ENCODE measurements around the gene ITPR2. TPM values are rescaled to one million over a fixed set of nuclear protein-coding genes. Genes with fewer than 3 reads are reported as not detected.
"Not testable (repeated sequence)": the region's sequence is repeated elsewhere in the genome, so short reads cannot be mapped to it uniquely, and the experiment has no call there.

The ITPR2 gene
- total RNA-seq, 2 experiments from 2014 or later: 33.5 to 34.6 TPM

DNA sequence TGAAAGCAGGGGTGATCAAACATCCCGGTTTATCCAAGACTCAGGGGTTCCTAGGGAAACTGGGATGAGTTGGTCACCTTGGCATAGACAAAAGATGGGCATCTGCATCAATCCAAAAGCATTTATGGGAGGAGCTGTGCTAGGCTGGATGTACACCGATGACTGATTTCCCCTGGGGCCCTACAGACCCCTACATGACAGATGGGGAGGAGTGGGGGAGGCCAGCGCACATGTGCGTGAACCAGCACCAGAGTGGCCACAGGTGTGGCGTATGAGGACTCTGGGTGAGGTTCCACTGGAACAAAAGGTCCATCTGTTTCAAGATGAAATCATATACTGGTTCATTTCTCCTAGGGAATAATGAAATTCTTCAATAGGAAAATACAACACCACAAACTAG, 210.4 kb downstream of the ITPR2 start:
- Mint-ChIP-seq H3K27ac (no peak overlapping the region), H3K4me3 (no peak overlapping the region), H3K4me1 (ENCODE audit: low read depth) (peaks cover 25% of the 10 kb centered on the region), H3K9me3 (ENCODE audit: insufficient read depth) (no peaks in the 10 kb centered on the region), H3K27me3 (ENCODE audit: low read depth) (no peaks in the 10 kb centered on the region), H3K36me3 (ENCODE audit: low read depth) (peaks cover 26% of the 10 kb centered on the region)
- no peak for ATAC-seq
- ChIA-PET POLR2A (no interaction called here), CTCF (no interaction called here)
- no peak for DNase-seq

DNA sequence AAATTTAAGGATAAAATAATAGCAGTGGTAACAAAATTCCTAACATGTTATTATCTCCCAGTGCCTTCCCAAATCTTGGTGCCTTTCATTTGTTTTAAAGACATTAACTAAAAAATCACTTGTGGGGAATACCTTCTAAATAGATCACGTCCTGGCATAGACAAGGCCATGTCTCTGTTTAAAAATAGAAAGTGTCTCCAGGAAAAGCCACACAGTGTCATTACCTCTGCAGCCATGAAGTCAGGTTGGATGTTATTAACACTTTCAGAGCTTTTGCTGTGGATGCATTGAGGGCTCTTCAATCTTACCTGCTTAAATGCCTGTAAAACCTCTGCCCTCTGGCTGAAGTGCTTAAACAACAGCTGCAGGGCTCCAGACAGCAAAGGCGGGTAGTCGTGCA, 211.1 kb downstream of the ITPR2 start:
- ATAC-seq: no peak
- H3K4me3 Mint-ChIP-seq: no peak overlapping the region

DNA sequence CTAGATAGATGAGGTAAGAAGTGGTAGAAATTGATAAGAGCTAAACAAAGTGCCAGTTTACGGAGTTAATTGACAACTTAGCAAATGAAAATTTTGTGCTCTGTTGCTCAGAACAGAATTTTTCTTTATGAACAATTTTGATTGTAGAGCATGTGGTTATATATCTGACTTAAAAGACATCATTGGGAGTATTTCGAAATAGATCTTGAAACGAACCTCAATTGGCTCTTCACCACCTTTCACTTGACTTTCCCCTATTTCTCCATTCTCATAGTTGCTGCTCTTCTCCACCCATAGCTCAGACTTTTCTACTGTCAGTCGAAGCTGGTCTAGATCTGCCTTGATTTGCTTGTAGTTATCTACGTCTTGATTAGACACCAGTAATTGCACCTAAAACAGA, 212.1 kb downstream of the ITPR2 start:
- no peaks in the 10 kb centered on the region for H3K9me3 Mint-ChIP-seq (ENCODE audit: insufficient read depth)
- DNase-seq (no peak), ATAC-seq (no peak)
- H3K27ac Mint-ChIP-seq: no peak overlapping the region
- peaks cover 10% of the 10 kb centered on the region for H3K4me1 Mint-ChIP-seq (ENCODE audit: low read depth)
- ChIA-PET POLR2A (no interaction called here), CTCF (no interaction called here)
- peaks cover 12% of the 10 kb centered on the region for H3K36me3 Mint-ChIP-seq (ENCODE audit: low read depth)
- no peak overlapping the region for H3K4me3 Mint-ChIP-seq
- H3K27me3 Mint-ChIP-seq (ENCODE audit: low read depth): no peaks in the 10 kb centered on the region

More for the DNA sequence above, 211.1 kb downstream of the ITPR2 start:
- DNase-seq: no peak
- Mint-ChIP-seq H3K4me1 (ENCODE audit: low read depth) (peaks cover 19% of the 10 kb centered on the region), H3K27ac (no peak overlapping the region), H3K36me3 (ENCODE audit: low read depth) (peaks cover 20% of the 10 kb centered on the region), H3K27me3 (ENCODE audit: low read depth) (no peaks in the 10 kb centered on the region), H3K9me3 (ENCODE audit: insufficient read depth) (no peaks in the 10 kb centered on the region)
- ChIA-PET POLR2A (no interaction called here), CTCF (no interaction called here)

DNA sequence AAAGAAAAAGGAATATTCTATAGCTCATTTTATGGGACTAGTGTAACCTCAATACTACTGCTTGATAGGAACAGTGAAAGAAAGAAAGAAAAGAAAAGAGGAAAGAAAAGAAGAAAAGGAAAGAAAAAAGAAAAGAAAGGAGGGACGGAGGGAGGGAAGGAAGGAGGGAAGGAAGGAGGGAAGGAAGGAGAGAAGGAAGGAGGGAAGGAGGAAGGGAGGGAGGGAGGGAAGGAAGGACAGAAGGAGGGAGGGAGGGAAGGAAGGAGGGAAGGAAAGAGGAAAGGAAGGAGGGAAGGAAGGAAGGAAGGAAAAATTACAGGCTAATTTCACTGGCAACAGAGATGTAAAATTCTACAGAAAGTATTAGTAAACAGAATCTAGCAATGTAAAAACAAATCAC, 215.5 kb downstream of the ITPR2 start:
- no peak overlapping the region for H3K4me3 Mint-ChIP-seq
- no peaks in the 10 kb centered on the region for H3K9me3 Mint-ChIP-seq (ENCODE audit: insufficient read depth)
- no peaks in the 10 kb centered on the region for H3K27me3 Mint-ChIP-seq (ENCODE audit: low read depth)
- no peak for DNase-seq
- ChIA-PET CTCF (interaction anchor here (0.7 kb wide), 1 partner anchor 34 kb away, joined by 3 read pairs; no protein-coding TSS in a partner anchor), POLR2A (no interaction called here)
- H3K27ac Mint-ChIP-seq: no peak overlapping the region
- H3K4me1 Mint-ChIP-seq (ENCODE audit: low read depth): peaks cover 6% of the 10 kb centered on the region
- ATAC-seq: no peak
- H3K36me3 Mint-ChIP-seq (ENCODE audit: low read depth): peaks cover 6% of the 10 kb centered on the region

DNA sequence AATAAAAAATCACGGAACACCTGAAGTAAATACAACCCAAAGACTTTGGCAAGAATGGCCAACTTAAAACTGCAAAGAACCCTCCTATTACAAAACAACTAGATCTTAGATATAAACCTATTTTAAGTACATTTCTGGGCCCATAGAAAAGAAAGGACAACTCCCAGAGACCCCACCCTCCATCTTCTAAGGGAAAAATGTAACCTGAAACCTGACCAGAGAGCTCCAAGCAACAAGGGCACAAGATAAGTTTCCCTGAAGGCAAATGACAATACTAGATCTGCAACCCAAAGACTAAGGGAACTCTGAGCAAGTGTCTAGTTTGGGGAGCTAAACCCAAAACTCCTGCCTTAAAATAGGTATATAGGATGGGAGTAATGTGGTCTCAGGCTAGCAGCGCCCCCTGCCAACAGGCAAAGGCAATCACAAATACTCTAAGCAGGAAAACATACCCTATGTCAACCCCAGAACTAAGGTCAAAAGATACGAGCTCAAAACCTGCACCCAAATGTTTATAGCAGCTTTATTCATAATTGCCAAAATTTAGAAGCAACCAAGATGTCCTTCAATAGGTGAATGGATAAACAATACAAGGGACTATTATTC, 218.9 kb downstream of the ITPR2 start:
- DNase-seq (peak; percentile 44), ATAC-seq (no peak)
- no peaks in the 10 kb centered on the region for H3K27me3 Mint-ChIP-seq (ENCODE audit: low read depth)
- H3K9me3 Mint-ChIP-seq (ENCODE audit: insufficient read depth): no peaks in the 10 kb centered on the region
- no peaks in the 10 kb centered on the region for H3K36me3 Mint-ChIP-seq (ENCODE audit: low read depth)
- no peak overlapping the region for H3K27ac Mint-ChIP-seq
- POLR2A ChIA-PET: no interaction called here
- H3K4me1 Mint-ChIP-seq (ENCODE audit: low read depth): no peaks in the 10 kb centered on the region
- CTCF ChIA-PET: interaction anchor here (0.6 to 2.1 kb wide), 22 partner anchors 8 to 520 kb away, joined by 3 to 9 read pairs (median 4); no protein-coding TSS in a partner anchor
- no peak overlapping the region for H3K4me3 Mint-ChIP-seq

DNA sequence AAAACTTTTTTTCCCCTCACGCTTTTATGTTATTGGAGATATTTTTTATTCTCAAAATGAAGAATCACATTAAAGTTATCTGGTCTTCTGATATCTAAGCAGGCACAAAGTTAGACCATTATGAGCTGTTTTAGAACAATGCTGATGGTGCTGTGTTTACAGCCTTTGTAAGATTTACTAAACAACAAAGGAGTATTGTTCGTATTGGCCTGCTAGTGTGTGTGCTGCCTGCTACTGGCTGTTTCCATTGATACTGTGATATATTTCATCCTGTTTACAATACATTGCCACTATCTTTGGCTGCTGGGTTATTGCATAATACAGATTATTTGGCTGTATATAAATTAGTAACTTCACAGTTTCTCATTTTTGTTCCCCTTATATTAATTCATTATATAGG, 220.8 kb downstream of the ITPR2 start:
- Mint-ChIP-seq H3K4me1 (ENCODE audit: low read depth) (no peaks in the 10 kb centered on the region), H3K4me3 (no peak overlapping the region), H3K27ac (no peak overlapping the region), H3K27me3 (ENCODE audit: low read depth) (no peaks in the 10 kb centered on the region), H3K9me3 (ENCODE audit: insufficient read depth) (no peaks in the 10 kb centered on the region), H3K36me3 (ENCODE audit: low read depth) (no peaks in the 10 kb centered on the region)
- ChIA-PET POLR2A (no interaction called here), CTCF (interaction anchor here (0.6 to 1.0 kb wide), 2 partner anchors 220 to 417 kb away, joined by 3 read pairs; no protein-coding TSS in a partner anchor)
- DNase-seq (no peak), ATAC-seq (no peak)

DNA sequence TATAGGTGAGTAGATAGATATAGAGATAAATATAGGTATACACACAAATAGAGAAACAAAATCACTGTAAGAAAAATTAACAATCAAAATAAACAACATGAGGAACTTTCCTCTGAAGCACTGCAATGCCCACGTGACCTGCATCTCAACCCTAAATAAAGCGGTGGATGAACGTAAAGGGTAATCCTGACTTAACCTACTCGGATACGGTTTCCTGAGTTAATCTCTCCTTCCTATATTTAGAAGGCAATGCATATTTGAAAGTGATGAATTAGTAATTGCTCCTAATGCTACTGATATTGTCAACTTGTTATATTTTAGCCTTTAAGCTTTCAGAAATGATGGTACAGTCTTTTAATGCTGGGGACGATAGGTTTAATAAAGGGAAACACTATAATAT, 221.4 kb downstream of the ITPR2 start:
- ChIA-PET CTCF (no interaction called here), POLR2A (no interaction called here)
- no peaks in the 10 kb centered on the region for H3K9me3 Mint-ChIP-seq (ENCODE audit: insufficient read depth)
- no peaks in the 10 kb centered on the region for H3K36me3 Mint-ChIP-seq (ENCODE audit: low read depth)
- ATAC-seq (no peak), DNase-seq (no peak)
- no peaks in the 10 kb centered on the region for H3K27me3 Mint-ChIP-seq (ENCODE audit: low read depth)
- H3K27ac Mint-ChIP-seq: no peak overlapping the region
- H3K4me3 Mint-ChIP-seq: no peak overlapping the region
- H3K4me1 Mint-ChIP-seq (ENCODE audit: low read depth): no peaks in the 10 kb centered on the region

DNA sequence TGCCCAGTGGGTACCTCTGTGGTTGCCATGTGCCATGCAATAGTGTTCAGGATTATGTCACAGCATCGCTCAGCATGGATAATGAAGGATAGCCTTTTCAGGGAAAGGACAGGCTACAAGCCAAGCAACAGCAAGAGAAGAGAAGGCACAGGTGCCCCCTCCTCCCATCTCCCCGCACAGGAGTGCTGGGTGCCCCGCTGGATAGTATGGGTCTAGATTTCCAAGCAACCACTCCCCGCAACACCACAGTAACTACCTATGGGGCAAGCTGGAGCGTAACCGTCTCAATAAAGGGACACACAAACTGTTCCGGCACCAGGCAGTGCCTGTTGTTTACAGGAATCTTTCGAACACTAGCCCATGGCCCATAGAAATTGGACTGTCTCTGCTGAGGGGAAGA, 222.2 kb downstream of the ITPR2 start:
- H3K36me3 Mint-ChIP-seq (ENCODE audit: low read depth): no peaks in the 10 kb centered on the region
- DNase-seq (no peak), ATAC-seq (no peak)
- no peaks in the 10 kb centered on the region for H3K9me3 Mint-ChIP-seq (ENCODE audit: insufficient read depth)
- H3K27me3 Mint-ChIP-seq (ENCODE audit: low read depth): no peaks in the 10 kb centered on the region
- CTCF ChIA-PET: no interaction called here
- POLR2A ChIA-PET: no interaction called here
- H3K27ac Mint-ChIP-seq: no peak overlapping the region
- no peak overlapping the region for H3K4me3 Mint-ChIP-seq
- H3K4me1 Mint-ChIP-seq (ENCODE audit: low read depth): no peaks in the 10 kb centered on the region

DNA sequence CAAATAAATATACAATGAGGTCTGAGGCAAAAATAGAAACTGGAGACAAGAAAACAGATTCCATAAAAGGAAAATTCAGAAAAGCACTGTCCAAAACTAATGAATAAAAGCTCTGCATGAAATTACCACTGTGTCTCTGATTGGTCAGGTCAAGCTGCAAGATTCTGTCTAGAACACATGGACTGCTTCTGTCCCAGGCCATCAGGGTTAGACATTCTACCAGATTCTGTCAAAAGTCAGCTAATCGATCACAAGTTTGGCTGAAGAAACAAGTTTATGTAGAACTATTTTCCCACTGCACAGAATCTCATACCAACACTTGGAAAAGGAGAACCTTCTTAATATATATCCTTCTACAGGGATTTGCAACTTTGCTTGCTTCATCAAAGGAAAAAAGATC, 223.0 kb downstream of the ITPR2 start:
- H3K27me3 Mint-ChIP-seq (ENCODE audit: low read depth): no peaks in the 10 kb centered on the region
- no peaks in the 10 kb centered on the region for H3K4me1 Mint-ChIP-seq (ENCODE audit: low read depth)
- ATAC-seq (no peak), DNase-seq (no peak)
- H3K36me3 Mint-ChIP-seq (ENCODE audit: low read depth): no peaks in the 10 kb centered on the region
- ChIA-PET POLR2A (no interaction called here), CTCF (no interaction called here)
- H3K9me3 Mint-ChIP-seq (ENCODE audit: insufficient read depth): no peaks in the 10 kb centered on the region
- no peak overlapping the region for H3K27ac Mint-ChIP-seq
- H3K4me3 Mint-ChIP-seq: no peak overlapping the region

DNA sequence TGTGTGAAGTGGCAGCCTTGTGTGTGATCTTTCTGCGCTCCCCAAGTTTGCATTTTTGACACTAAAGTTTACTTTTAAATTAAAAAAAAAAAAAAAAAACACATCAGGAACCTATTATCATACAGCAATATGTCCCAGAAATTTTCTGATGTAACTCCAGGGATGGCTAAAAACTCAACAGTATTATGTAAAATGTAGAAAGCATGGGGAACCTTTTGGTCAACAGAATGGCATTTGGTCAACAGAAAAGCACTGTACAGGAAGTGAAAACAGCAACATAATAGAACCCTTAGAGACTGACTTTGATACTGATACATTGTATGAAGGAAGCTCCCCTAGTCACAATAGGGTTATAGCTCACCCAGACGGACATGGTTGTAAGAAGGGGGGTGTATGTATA, 224.3 kb downstream of the ITPR2 start:
- H3K27me3 Mint-ChIP-seq (ENCODE audit: low read depth): no peaks in the 10 kb centered on the region
- POLR2A ChIA-PET: no interaction called here
- H3K9me3 Mint-ChIP-seq (ENCODE audit: insufficient read depth): no peaks in the 10 kb centered on the region
- no peaks in the 10 kb centered on the region for H3K36me3 Mint-ChIP-seq (ENCODE audit: low read depth)
- ATAC-seq: no peak
- H3K4me1 Mint-ChIP-seq (ENCODE audit: low read depth): no peaks in the 10 kb centered on the region
- no peak overlapping the region for H3K4me3 Mint-ChIP-seq
- CTCF ChIA-PET: no interaction called here
- DNase-seq: no peak
- no peak overlapping the region for H3K27ac Mint-ChIP-seq

DNA sequence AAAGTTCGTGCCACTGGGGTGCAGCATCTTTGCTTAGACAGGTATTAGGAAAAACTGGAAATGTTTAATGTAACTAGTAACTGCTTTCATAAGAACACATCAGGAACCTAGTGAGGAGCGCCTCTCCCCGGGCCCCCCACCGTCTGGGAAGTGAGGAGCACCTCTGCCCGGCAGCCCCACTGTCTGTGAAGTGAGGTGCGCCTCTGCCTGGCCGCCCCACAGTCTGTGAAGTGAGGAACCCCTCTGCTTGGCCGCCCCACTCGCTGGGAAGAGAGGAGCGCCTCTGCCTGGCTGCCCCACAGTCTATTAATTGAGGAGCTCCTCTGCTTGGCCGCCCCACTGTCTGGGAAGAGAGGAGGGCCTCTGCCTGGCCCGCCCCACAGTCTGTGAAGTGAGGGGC, 224.7 kb downstream of the ITPR2 start:
- no peaks in the 10 kb centered on the region for H3K27me3 Mint-ChIP-seq (ENCODE audit: low read depth)
- no peak overlapping the region for H3K4me3 Mint-ChIP-seq
- CTCF ChIA-PET: no interaction called here
- POLR2A ChIA-PET: no interaction called here
- no peaks in the 10 kb centered on the region for H3K4me1 Mint-ChIP-seq (ENCODE audit: low read depth)
- no peak overlapping the region for H3K27ac Mint-ChIP-seq
- no peak for DNase-seq
- H3K9me3 Mint-ChIP-seq (ENCODE audit: insufficient read depth): no peaks in the 10 kb centered on the region
- no peaks in the 10 kb centered on the region for H3K36me3 Mint-ChIP-seq (ENCODE audit: low read depth)
- ATAC-seq: no peak

DNA sequence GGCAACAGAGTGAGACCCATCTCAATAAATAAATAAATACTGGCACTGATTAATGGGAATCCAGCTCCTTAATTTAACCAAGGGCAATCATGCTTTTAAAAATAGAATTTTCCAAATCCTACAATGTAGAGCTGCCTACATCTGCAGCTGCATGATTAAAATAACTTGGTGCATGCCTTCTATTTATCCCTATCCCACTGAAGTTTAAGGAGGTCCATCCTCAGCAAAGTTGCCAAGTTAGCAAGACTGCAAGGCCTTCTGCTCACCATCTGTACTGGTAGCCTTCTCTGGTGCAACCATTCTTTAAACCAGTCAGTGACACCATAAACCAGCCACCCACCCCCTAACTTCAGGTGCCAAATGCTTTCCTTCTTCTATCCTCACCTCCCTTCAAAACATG, 226.1 kb downstream of the ITPR2 start:
- ChIA-PET POLR2A (interaction anchor here (0.6 kb wide), 1 partner anchor 80 kb away, joined by 3 read pairs; no protein-coding TSS in a partner anchor), CTCF (no interaction called here)
- Mint-ChIP-seq H3K9me3 (ENCODE audit: insufficient read depth) (no peaks in the 10 kb centered on the region), H3K4me3 (no peak overlapping the region), H3K36me3 (ENCODE audit: low read depth) (peaks cover 1% of the 10 kb centered on the region), H3K27ac (no peak overlapping the region), H3K4me1 (ENCODE audit: low read depth) (no peaks in the 10 kb centered on the region), H3K27me3 (ENCODE audit: low read depth) (no peaks in the 10 kb centered on the region)
- ATAC-seq (no peak), DNase-seq (no peak)

DNA sequence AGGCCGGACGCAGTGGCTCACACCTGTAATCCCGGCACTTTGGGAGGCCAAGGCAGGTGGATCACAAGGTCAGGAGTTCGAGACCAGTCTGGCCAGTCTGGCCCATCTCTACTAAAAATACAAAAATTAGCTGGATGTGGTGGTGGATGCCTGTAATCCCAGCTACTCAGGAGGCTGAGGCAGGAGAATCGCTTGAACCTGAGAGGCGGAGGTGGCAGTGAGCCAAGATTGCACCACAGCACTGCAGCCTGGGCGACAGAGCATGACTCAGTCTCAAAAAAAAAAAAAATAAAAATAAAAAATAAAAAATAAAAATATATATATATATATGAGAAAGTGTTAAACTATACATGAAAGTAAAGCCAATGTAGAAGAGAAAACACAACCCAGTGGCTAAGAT, 228.2 kb downstream of the ITPR2 start:
- not testable (repeated sequence) for H3K9me3 Mint-ChIP-seq (ENCODE audit: insufficient read depth)
- CTCF ChIA-PET: interaction anchor here (0.7 to 2.2 kb wide), 3 partner anchors 10 to 403 kb away, joined by 3 to 9 read pairs (median 8); no protein-coding TSS in a partner anchor

More for the DNA sequence above, 228.2 kb downstream of the ITPR2 start:
- H3K36me3 Mint-ChIP-seq (ENCODE audit: low read depth); H3K27me3 Mint-ChIP-seq (ENCODE audit: low read depth); DNase-seq; POLR2A ChIA-PET; H3K4me3 Mint-ChIP-seq; H3K27ac Mint-ChIP-seq; ATAC-seq; H3K4me1 Mint-ChIP-seq (ENCODE audit: low read depth): not testable (repeated sequence)
